Heart left ventricle (tissue), 13 donors: ENCODE results near the gene CSTPP1.

ENCODE experiments used
- POLR2A ChIP-seq, 2 donors: fragments of 450-650 bp; IDR thresholded peaks; one replicate each; pipeline ENCODE4 v1.6.1; 2017; ENCODE audit warnings: antibody characterized with exemption in 2 of 2, mild to moderate bottlenecking in 2 of 2, moderate library complexity in 2 of 2
- TF ChIP-seq, protein P1 (sequence below), 12 donors: fragments of 200-600 bp; sonication (generic) in 4 of 12; IDR thresholded peaks; one replicate each; pipeline versions ENCODE4 v1.5.0 to v1.8.0; 2018 to 2022; ENCODE audit warnings: antibody characterized with exemption in 12 of 12, mild to moderate bottlenecking in 5 of 12
- donor health status: ischemic (EF 13 %, LVEDD 7.1; RV severe dilation, severe dysfunction).
- donor health status: DM: no; HTN: yes; CAD: no.
- donor health status: DM: no; HTN: no; CAD: no.
- donor health status: ischemic (EF 25% LVEDD 6.9; RV normal size, moderate dysfunction).
- donor health status: ischemic (EF 25% LVEDD 5.7; RV mildly dilated, moderate dysfunction).
- donor health status: ischemic (EF 35%, LVEDD 5.7; RV mildly dilated, moderate dysfunction).
- donor health status: nonischemic (EF 11% LVEDD 7.7; RV severe dilation, severe dysfunction).
- donor health status: DM: yes; HTN: yes; CAD: no.
- donor health status: PGD.
- donor health status: ischemic (EF 29% LVEDD 5.4; RV normal size, mild dysfunction).
- donor health status: nonischemic (EF 23%, LVEDD 6.1; RV moderate dilation, normal function).

DNA sequence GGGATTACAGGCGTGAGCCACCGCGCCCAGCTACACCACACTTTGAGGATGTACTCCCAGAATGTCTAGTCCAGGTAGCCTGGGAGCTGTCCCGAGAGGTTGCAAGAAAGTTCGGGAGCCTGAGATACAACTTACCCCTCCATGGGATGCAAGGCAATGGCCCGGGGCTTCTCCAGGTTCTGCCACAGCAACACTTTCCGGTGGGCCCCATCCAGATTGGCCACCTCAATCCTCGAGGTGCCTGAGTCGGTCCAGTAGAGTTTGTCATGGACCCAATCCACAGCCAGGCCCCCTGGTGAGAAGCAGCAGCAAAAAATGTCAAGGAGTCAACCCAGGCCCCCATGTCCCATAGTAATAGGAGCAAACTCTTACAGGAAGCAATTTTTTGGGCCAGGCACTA is 43.7 kb upstream of the CSTPP1 start:
- TF ChIP-seq, protein P1, sequence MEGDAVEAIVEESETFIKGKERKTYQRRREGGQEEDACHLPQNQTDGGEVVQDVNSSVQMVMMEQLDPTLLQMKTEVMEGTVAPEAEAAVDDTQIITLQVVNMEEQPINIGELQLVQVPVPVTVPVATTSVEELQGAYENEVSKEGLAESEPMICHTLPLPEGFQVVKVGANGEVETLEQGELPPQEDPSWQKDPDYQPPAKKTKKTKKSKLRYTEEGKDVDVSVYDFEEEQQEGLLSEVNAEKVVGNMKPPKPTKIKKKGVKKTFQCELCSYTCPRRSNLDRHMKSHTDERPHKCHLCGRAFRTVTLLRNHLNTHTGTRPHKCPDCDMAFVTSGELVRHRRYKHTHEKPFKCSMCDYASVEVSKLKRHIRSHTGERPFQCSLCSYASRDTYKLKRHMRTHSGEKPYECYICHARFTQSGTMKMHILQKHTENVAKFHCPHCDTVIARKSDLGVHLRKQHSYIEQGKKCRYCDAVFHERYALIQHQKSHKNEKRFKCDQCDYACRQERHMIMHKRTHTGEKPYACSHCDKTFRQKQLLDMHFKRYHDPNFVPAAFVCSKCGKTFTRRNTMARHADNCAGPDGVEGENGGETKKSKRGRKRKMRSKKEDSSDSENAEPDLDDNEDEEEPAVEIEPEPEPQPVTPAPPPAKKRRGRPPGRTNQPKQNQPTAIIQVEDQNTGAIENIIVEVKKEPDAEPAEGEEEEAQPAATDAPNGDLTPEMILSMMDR (IDR thresholded peaks at IDR 0.05): no peak
- no peak for TF ChIP-seq POLR2A (IDR thresholded peaks at IDR 0.05)
